Fibroblast of gingiva (primary cell): ENCODE results near the gene CA10.
A peak's percentile ranks its signal among the peaks of the same experiment; 100 is the strongest.

Experiments
- DNase-seq: peaks from one replicate; pipeline ENCODE4 v3.0.0-alpha.2; 2011; ENCODE audit warnings: low read depth

CA10 gene

GRCh38 chr17:51764387-51764971, 394.0 kb downstream of the CA10 start:
- peak; percentile 7 for DNase-seq

GRCh38 chr17:51763058-51763457, 395.5 kb downstream of the CA10 start:
- no peak for DNase-seq

GRCh38 chr17:51761105-51761504, 397.4 kb downstream of the CA10 start:
- no peak for DNase-seq

GRCh38 chr17:51759260-51759659, 399.3 kb downstream of the CA10 start:
- DNase-seq = no peak

- DNase-seq = no peak
These were observed 407.4 kb downstream of the CA10 start for GRCh38 chr17:51751072-51751471.

GRCh38 chr17:51748749-51749604, 409.5 kb downstream of the CA10 start:
- no peak for DNase-seq

- no peak for DNase-seq
These were observed 412.1 kb downstream of the CA10 start for GRCh38 chr17:51746421-51746820.

- DNase-seq = no peak
These were observed 412.5 kb downstream of the CA10 start for GRCh38 chr17:51745993-51746392.

- DNase-seq = no peak
These were observed 415.0 kb downstream of the CA10 start for GRCh38 chr17:51743477-51743876.

- no peak for DNase-seq
These were observed 415.9 kb downstream of the CA10 start for GRCh38 chr17:51742571-51742970.

- no peak for DNase-seq
These were observed 417.1 kb downstream of the CA10 start for GRCh38 chr17:51741458-51741857.

GRCh38 chr17:51740531-51740930, 418.0 kb downstream of the CA10 start:
- DNase-seq = no peak

GRCh38 chr17:51739245-51739886, 419.1 kb downstream of the CA10 start:
- DNase-seq = no peak

GRCh38 chr17:51736356-51736755, 422.2 kb downstream of the CA10 start:
- no peak for DNase-seq

GRCh38 chr17:51734976-51735375, 423.5 kb downstream of the CA10 start:
- no peak for DNase-seq

GRCh38 chr17:51734462-51734861, 424.1 kb downstream of the CA10 start:
- no peak for DNase-seq

GRCh38 chr17:51733166-51733565, 425.3 kb downstream of the CA10 start:
- no peak for DNase-seq

GRCh38 chr17:51731941-51732722, 426.4 kb downstream of the CA10 start:
- no peak for DNase-seq

GRCh38 chr17:51730303-51731050, 428.0 kb downstream of the CA10 start:
- no peak for DNase-seq

GRCh38 chr17:51725185-51725584, 433.3 kb downstream of the CA10 start:
- no peak for DNase-seq

- DNase-seq = no peak
These were observed 434.4 kb downstream of the CA10 start for GRCh38 chr17:51724043-51724580.
